SKM-1 treated with dmso at 0.1 percent for 144 hours (cell line): Measurements from ENCODE around the gene LONRF2.
"Not testable (repeated sequence)": the region's sequence is repeated elsewhere in the genome, so short reads cannot be mapped to it uniquely, and the experiment has no call there.

Experiments used
- DNase-seq: peaks from one replicate; lab custom pipeline; 2025; ENCODE audit not compliant: unreplicated experiment; lab: John Stamatoyannopoulos, UW

Gene LONRF2

GRCh38 chr2:100256416-100256815 is 65.9 kb downstream of the LONRF2 start:
- no peak for DNase-seq

- DNase-seq, result no peak
These were observed 67.6 kb downstream of the LONRF2 start for GRCh38 chr2:100254646-100255210.

- no peak for DNase-seq
These were observed 68.5 kb downstream of the LONRF2 start for GRCh38 chr2:100253786-100254185.

- no peak for DNase-seq
These were observed 69.2 kb downstream of the LONRF2 start for GRCh38 chr2:100252811-100253698.

- no peak for DNase-seq
These were observed 71.7 kb downstream of the LONRF2 start for GRCh38 chr2:100250645-100251044.

- DNase-seq, result no peak
These were observed 73.3 kb downstream of the LONRF2 start for GRCh38 chr2:100248971-100249370.

- DNase-seq, result not testable (repeated sequence)
These were observed 73.7 kb downstream of the LONRF2 start for GRCh38 chr2:100248556-100248955.

GRCh38 chr2:100248044-100248330 is 74.3 kb downstream of the LONRF2 start:
- no peak for DNase-seq

GRCh38 chr2:100247256-100248043 is 74.9 kb downstream of the LONRF2 start:
- DNase-seq, result no peak

- peak; percentile 74 for DNase-seq
These were observed 75.8 kb downstream of the LONRF2 start for GRCh38 chr2:100246163-100247145.

GRCh38 chr2:100245681-100246080 is 76.6 kb downstream of the LONRF2 start:
- DNase-seq, result no peak

- DNase-seq, result no peak
These were observed 77.3 kb downstream of the LONRF2 start for GRCh38 chr2:100244881-100245605.

- DNase-seq, result no peak
These were observed 78.7 kb downstream of the LONRF2 start for GRCh38 chr2:100243631-100244030.

- DNase-seq, result peak; percentile 57
These were observed 79.2 kb downstream of the LONRF2 start for GRCh38 chr2:100242891-100243619.

GRCh38 chr2:100242476-100242875 is 79.8 kb downstream of the LONRF2 start:
- DNase-seq, result no peak

GRCh38 chr2:100241236-100241635 is 81.1 kb downstream of the LONRF2 start:
- no peak for DNase-seq

GRCh38 chr2:100240386-100240785 is 81.9 kb downstream of the LONRF2 start:
- DNase-seq, result no peak

GRCh38 chr2:100239486-100240210 is 82.7 kb downstream of the LONRF2 start:
- no peak for DNase-seq

- no peak for DNase-seq
These were observed 83.8 kb downstream of the LONRF2 start for GRCh38 chr2:100238471-100238870.
